Mucosa of gallbladder (tissue), 1 donor: ENCODE measurements around the gene MIX23. TPM values are rescaled to one million over a fixed set of nuclear protein-coding genes. Genes with fewer than 3 reads are reported as not detected.

Experiments used
- DNase-seq: peaks from one replicate; pipeline ENCODE4 v3.0.0-alpha.2; 2020; ENCODE audit warnings: low spot score
- total RNA-seq: library from RNA; stranded (reverse); gene quantifications from one replicate; pipeline ENCODE4 v1.2.1, GENCODE V29; 2021
- donor health status: DM: no; HTN: no; CAD: no.

The MIX23 gene
- total RNA-seq, 1 donor from 2014 or later: 23.3 TPM

DNA sequence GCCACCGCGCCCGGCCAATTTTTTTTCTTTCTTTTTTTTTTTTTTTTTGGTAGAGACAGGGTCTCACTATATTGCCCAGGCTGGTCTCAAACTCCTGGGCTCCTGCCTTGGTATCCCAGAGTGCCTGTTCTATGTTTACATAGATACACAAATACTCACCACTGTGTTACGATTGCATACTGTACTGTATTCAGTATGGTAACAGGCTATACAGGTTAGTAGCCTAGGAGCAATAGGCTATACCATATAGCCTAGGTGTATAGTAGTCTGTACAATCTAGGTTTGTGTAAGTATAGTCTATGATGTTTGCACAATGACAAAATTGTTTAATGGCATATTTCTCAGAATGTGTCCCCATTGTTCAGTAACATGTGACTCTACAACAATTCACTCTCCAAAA is 31.4 kb downstream of the MIX23 start:
- no peak for DNase-seq

- no peak for DNase-seq
These were observed 32.1 kb downstream of the MIX23 start for GRCh38 chr3:122350814-122351418.

GRCh38 chr3:122349171-122349570 is 33.9 kb downstream of the MIX23 start:
- no peak for DNase-seq

DNA sequence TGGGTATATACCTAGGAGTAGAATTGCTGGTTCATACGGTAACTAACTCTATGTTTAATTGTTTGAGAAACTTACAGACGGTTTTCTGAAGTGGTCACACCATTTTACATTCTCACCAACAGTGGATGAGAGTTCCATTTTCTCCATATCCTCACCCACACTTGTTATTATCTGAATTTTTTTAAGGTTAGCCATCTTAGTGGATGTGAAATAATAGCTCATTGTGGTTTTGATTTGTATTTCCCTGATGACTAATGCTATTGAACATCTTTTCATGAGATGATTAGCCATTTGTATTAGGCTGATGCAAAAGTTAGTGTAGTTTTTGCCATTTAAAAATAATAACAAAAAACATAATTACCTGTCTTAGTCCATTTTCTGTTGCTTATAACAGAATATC is 39.4 kb downstream of the MIX23 start:
- DNase-seq: no peak

GRCh38 chr3:122342803-122343202 is 40.2 kb downstream of the MIX23 start:
- DNase-seq: no peak

GRCh38 chr3:122332551-122332950 is 50.5 kb downstream of the MIX23 start:
- DNase-seq: no peak

DNA sequence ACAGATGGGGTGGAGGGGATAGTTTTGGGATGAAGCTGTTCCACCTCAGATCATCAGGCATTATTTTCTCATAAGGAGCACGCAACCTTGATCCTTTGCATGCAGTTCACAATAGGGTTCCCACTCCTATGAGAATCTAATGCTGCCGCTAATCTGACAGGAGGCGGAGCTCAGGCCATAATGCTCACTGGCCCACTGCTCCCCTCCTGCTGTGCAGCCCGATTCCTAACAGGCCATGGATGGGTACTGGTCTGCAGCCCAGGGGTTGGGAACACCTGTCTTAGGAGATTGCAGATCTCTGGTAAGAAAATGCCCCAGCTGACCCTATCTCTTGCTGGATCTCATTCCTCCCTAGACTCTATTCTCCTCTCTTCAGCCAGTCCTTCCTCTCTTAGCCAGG is 51.1 kb downstream of the MIX23 start:
- DNase-seq: no peak

DNA sequence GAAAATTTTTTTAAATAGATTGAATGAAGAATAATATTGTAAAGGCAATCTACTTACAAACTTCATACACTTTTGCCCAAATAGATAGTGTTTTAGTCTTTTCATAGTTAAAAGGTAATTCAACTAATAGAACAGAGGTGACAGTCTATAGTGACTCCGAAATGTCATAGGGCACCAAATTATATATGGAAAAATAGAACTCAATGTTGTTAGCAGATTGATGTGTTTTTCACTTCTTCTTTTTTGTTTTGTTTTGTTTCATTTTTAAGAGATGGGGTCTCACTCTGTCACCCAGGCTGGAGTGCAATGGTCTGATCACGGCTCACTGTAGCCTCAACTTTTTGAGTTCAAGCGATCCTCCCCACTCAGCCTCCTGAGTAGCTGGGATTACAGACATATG is 57.3 kb downstream of the MIX23 start:
- DNase-seq: no peak

DNA sequence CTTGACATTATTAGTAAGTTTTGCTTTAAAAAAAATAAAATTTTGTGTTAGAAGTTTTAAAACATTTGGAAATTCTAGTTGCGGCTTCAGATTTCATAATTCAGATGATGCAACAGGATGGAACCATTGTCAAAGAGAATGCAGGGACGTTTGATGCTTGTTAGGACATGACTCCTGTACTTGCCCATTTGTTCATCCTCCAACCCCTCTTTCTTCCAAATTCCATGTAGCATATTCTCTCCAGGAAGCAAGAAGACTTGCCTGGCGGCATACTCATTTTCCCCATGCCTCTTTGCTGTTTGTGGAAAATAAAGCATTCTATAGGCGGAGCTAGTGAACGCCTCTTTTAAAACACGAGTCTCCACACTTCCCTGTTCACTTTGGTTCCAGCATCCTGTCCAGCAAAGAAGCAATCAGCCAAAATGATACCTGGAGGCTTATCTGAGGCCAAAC is 58.1 kb downstream of the MIX23 start, which contains the start of gene CSTA:
Gene CSTA (plus strand): TSS at position 378 of the 453 bp plus-strand sequence. CDS start 45 bp downstream, at position 423.
- no peak for DNase-seq

DNA sequence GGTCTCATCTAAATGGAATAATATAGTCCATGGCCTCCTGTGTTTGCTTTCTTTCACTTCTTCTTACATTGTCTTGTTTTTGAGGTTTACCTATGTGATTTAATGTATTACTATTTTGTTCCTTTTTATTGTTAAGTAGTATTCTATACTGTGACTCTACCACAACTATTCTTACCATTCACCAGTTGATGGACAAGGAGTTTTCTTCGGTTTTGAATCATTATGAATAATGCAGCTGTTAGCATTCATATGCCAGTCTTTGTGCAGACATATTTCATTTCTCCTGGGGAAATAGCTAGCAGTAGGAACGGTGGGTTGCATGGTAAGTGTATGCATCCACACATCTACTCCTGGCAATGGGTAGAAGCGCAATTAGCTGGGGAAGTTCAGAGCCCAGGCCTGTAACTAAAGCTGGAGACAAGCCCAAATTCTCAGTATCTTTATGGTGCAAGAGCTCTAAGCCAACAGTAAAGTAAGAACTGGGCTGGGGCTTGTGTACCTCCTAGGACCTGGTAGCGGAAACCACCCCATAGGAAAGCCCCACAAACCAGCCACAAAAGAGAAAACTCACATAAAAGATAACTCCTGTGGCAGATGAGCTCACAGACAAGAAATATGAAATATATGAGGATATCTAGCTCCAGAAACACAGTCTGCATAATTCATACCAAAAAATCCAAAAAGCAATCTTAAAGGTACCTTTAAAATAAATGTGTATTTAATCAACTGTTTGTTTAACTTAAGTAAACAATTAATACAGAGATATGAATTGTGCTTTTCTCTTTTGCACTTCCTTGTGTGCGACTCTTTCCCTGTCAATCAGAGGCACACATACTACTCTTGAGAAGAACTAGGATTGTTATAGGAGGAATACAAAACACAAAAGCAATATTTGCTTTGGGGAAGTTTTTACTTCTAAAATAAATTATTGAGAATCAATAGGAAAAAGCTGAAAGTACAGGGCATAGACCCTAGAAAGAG is 60.6 kb downstream of the MIX23 start:
- DNase-seq: no peak

DNA sequence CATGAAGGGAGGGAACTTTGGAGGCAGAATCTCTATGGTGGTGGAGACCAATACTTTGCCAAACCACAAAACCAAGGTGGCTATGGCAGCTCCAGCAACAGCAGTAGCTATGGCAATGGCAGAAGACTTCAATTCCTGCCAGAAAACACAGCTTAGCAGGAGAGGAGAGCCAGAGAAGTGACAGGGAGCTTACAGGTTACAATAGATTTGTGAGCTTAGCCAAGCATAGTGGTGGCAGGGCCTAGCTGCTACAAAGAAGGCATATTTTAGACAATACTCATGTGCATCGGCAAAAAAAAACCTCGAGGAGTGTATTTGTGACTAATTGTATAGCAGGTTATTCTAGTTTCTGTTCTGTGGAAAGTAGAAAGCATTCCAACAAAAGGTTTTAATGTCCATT is 64.4 kb downstream of the MIX23 start:
- DNase-seq: no peak

GRCh38 chr3:122316368-122316767 is 66.7 kb downstream of the MIX23 start:
- no peak for DNase-seq

GRCh38 chr3:122315619-122316018 is 67.4 kb downstream of the MIX23 start:
- no peak for DNase-seq

- DNase-seq: no peak
These were observed 68.7 kb downstream of the MIX23 start for GRCh38 chr3:122314228-122314876.

DNA sequence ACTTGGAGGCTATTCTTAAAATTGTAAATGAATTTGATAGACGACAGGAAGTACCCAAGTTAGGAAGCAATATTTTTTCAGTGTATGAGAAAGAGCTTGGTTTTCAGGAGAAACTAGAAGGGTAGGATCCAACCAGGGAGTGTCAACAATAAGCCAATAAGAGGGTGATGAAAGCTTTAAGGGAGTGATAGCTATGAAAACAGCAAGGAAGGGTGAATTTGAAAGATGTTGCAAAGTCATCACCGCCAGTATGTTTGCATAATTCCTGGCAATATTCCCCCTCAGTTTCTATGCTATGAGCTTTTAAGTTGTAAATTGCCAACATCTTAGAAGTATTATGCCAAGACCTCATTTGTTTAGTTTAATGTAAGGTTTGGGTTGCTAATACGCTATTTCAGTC is 69.8 kb downstream of the MIX23 start:
- DNase-seq: no peak

DNA sequence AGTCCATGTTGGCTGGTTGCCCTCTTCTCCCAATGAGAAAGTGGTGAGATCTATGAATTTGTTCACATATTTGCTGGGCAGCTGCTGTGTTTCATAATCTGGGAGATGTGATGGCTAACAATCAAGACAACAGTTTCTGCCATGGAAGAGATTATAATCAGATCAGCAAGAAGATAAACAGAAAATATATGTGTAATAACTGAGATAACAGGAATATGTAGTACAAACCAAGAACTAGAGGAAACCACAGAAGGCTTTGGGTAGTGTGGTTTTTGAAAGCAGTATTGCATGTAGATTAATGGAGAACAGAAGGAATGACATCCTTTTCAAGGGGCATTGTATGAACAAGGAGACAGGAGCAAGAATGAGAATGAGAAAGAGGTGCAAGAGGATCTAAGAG is 70.2 kb downstream of the MIX23 start:
- DNase-seq: no peak

DNA sequence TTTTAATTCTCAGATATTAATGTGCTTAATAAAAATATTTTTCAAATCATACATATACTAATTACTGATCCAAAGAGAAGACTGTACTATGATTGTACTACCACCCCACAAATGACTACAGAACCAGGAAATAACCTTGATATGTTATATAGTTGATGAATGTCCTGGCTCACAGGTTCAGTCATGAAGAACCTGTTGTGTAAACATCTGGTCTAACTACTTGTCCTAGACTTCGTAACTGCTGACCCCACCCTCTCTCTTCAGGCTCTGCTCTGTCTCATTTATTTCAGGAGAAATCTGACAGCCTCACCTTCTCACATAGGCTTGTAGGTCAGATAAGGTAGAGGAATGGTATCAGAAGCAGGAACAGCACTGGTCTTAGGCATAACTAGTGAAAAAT is 72.7 kb downstream of the MIX23 start:
- no peak for DNase-seq

Other genes starting within 250 kb of the MIX23 start
- 54.0 TPM for gene CASR, start 199.6 kb downstream of the MIX23 start, total RNA-seq
- 3.6 TPM for gene CSTA, start 58.0 kb downstream of the MIX23 start, total RNA-seq
- gene FAM162A, start 951 bp upstream of the MIX23 start, total RNA-seq: 83.0 TPM
- gene WDR5B, start 32.8 kb upstream of the MIX23 start, total RNA-seq: 6.5 TPM
- gene KPNA1, start 131.7 kb upstream of the MIX23 start, total RNA-seq: 55.2 TPM
- gene PARP9, start 181.1 kb upstream of the MIX23 start, total RNA-seq: 29.6 TPM
- 39.9 TPM for gene DTX3L, start 181.1 kb upstream of the MIX23 start, total RNA-seq
- 2.3 TPM for gene PARP15, start 194.4 kb upstream of the MIX23 start, total RNA-seq